Neural crest cell (in vitro differentiated cells): ENCODE results near the gene CDYL. TPM values are rescaled to one million over a fixed set of nuclear protein-coding genes. Genes with fewer than 3 reads are reported as not detected.

Experiments used
- DNase-seq: peaks from one replicate; pipeline ENCODE4 v3.0.0; 2021; ENCODE audit warnings: low read depth, mixed read lengths, low spot score
- H3K27ac Mint-ChIP-seq: one replicate; pipeline ENCODE4 v1.8.0; 2021; ENCODE audit warnings: mild to moderate bottlenecking, mixed read lengths; ENCODE audit not compliant: unreplicated experiment
- H3K27me3 Mint-ChIP-seq: 2 replicates; pipeline ENCODE4 v1.8.0; 2021; ENCODE audit warnings: low read depth, mild to moderate bottlenecking, mixed read lengths
- H3K36me3 Mint-ChIP-seq: 2 replicates; pipeline ENCODE4 v1.8.0; 2021; ENCODE audit warnings: low read depth, mild to moderate bottlenecking, mixed read lengths
- H3K4me1 Mint-ChIP-seq: 2 replicates; pipeline ENCODE4 v1.8.0; 2021; ENCODE audit warnings: mixed read lengths
- H3K4me3 Mint-ChIP-seq: one replicate; pipeline ENCODE4 v1.8.0; 2021; ENCODE audit warnings: mild to moderate bottlenecking, mixed read lengths
- H3K9me3 Mint-ChIP-seq: 2 replicates; pipeline ENCODE4 v1.8.0; 2021; ENCODE audit warnings: mixed read lengths
- total RNA-seq: library from RNA; stranded (reverse); gene quantifications from 2 replicates; pipeline ENCODE4 v1.2.1, GENCODE V29; 2021
- TF ChIP-seq, protein P1 (sequence below): fragments of 200-600 bp; sonication (generic); conservative IDR thresholded peaks from 2 replicates; pipeline ENCODE4 v1.5.0; 2021; ENCODE audit warnings: antibody characterized with exemption, mild to moderate bottlenecking

The CDYL gene
- total RNA-seq, 1 donor from 2014 or later = 54.2 TPM

DNA sequence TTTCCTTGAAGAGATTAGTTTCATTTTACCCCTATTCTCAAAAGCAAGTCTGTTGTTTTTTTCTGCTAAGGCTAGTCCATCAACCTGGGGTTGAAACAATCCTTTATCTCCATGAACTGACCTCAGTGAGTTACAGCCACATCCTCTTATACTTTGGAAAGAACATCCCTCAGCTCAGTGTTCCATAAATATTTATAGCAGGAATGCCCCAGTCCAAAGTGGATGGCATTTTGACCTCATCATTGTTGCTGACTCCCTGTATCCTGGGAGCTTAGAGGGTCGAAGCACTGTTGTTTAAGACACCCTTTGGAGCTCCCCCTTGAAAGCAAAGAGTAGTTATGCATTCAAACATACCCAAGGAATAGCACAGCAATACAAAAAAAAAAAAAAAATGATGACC, 16.2 kb upstream of the CDYL start:
- DNase-seq = no peak
- Mint-ChIP-seq H3K4me1 (peaks cover 13% of the 10 kb centered on the region), H3K36me3 (peaks cover 3% of the 10 kb centered on the region), H3K27me3 (no peaks in the 10 kb centered on the region), H3K4me3 (no peak overlapping the region), H3K9me3 (peaks cover 24% of the 10 kb centered on the region), H3K27ac (peak overlapping the region; percentile 20)
- TF ChIP-seq, protein P1, sequence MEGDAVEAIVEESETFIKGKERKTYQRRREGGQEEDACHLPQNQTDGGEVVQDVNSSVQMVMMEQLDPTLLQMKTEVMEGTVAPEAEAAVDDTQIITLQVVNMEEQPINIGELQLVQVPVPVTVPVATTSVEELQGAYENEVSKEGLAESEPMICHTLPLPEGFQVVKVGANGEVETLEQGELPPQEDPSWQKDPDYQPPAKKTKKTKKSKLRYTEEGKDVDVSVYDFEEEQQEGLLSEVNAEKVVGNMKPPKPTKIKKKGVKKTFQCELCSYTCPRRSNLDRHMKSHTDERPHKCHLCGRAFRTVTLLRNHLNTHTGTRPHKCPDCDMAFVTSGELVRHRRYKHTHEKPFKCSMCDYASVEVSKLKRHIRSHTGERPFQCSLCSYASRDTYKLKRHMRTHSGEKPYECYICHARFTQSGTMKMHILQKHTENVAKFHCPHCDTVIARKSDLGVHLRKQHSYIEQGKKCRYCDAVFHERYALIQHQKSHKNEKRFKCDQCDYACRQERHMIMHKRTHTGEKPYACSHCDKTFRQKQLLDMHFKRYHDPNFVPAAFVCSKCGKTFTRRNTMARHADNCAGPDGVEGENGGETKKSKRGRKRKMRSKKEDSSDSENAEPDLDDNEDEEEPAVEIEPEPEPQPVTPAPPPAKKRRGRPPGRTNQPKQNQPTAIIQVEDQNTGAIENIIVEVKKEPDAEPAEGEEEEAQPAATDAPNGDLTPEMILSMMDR = no peak

DNA sequence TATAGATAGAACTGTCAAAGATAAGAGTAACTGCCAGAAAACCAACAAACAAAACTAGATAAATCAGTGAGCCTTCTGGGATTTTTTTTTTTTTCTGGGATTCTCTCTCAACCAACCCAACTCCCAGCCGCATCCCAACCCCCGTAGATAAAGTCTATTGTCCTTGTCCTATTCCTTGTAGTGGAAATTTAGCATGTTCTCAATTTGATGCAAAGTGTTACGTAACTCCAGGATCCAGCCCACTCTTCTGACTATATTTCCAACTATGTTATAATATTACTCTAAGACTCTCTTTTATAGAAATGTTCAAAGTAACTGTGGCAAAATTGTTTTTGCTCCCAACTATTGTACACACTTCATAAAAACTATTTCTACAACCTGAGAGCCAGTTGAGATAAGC, 15.4 kb upstream of the CDYL start:
- H3K27me3 Mint-ChIP-seq = no peaks in the 10 kb centered on the region
- peaks cover 3% of the 10 kb centered on the region for H3K36me3 Mint-ChIP-seq
- no peak for DNase-seq
- peaks cover 13% of the 10 kb centered on the region for H3K4me1 Mint-ChIP-seq
- TF ChIP-seq, protein P1 = no peak
- no peak overlapping the region for H3K27ac Mint-ChIP-seq
- H3K9me3 Mint-ChIP-seq = peaks cover 24% of the 10 kb centered on the region
- no peak overlapping the region for H3K4me3 Mint-ChIP-seq

DNA sequence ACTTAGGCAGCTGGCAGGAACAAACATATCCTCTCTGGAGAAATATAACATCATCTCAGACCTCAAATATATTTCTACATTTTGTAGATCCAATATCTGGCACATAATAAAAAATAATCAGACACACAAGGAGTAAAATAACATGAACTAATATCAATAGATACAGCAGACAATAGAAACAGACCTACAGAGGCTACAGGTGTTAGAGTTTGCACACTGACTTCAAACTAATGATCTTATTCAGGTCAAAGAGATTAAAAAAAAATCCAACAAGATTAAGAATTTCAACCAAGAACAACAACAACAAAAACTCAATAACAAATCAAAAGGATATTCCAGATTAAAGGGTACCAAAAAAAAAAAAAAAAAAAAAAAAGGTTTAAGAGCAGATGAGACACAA, 13.9 kb upstream of the CDYL start:
- H3K4me1 Mint-ChIP-seq = peaks cover 13% of the 10 kb centered on the region
- peaks cover 3% of the 10 kb centered on the region for H3K36me3 Mint-ChIP-seq
- TF ChIP-seq, protein P1 = no peak
- H3K9me3 Mint-ChIP-seq = peaks cover 20% of the 10 kb centered on the region
- no peak overlapping the region for H3K27ac Mint-ChIP-seq
- DNase-seq = no peak
- H3K27me3 Mint-ChIP-seq = no peaks in the 10 kb centered on the region
- no peak overlapping the region for H3K4me3 Mint-ChIP-seq

DNA sequence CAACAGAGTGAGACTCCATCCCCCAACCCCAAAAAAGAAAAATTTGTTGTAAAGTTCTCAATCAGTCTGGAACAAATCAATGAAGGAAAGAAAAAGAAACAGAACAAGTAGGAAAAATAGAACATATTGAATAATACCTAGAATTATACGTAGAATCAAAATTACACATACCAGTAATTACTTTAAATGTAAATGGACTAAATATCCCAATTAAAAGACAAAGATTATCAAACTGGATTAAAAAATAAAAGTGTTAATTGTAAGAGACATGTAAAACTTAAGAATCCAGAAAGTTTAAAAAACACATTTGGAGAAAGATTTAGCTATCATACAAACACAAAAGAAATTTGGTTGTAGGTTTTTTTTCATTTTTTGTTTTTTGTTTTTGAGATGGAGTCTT, 12.3 kb upstream of the CDYL start:
- Mint-ChIP-seq H3K36me3 (peaks cover 3% of the 10 kb centered on the region), H3K9me3 (peaks cover 20% of the 10 kb centered on the region), H3K27me3 (no peaks in the 10 kb centered on the region), H3K4me1 (peaks cover 13% of the 10 kb centered on the region), H3K4me3 (no peak overlapping the region), H3K27ac (no peak overlapping the region)
- TF ChIP-seq, protein P1 = no peak
- DNase-seq = no peak

DNA sequence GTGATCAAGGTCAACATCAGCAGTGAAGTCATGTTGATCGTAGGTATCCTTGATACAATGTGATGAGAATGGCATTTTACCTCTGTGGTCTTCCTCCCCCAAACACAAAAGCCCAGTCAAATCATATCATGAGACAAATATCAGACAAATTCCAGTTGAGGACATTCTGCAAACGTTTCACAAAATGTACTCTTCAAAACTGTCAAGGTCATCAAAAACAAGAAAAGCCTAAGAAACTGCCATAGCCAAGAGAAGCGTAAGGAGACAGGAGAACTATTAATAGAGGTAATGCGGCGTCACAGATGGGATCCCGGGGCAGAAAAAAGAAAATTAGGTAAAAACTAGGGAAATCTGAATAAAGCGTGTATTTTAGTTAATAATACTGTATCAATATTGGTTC, 7.4 kb upstream of the CDYL start:
- no peaks in the 10 kb centered on the region for H3K36me3 Mint-ChIP-seq
- H3K27me3 Mint-ChIP-seq = peaks cover 23% of the 10 kb centered on the region
- peaks cover 6% of the 10 kb centered on the region for H3K9me3 Mint-ChIP-seq
- H3K27ac Mint-ChIP-seq = no peak overlapping the region
- TF ChIP-seq, protein P1 = no peak
- H3K4me3 Mint-ChIP-seq = no peak overlapping the region
- H3K4me1 Mint-ChIP-seq = no peaks in the 10 kb centered on the region
- no peak for DNase-seq

DNA sequence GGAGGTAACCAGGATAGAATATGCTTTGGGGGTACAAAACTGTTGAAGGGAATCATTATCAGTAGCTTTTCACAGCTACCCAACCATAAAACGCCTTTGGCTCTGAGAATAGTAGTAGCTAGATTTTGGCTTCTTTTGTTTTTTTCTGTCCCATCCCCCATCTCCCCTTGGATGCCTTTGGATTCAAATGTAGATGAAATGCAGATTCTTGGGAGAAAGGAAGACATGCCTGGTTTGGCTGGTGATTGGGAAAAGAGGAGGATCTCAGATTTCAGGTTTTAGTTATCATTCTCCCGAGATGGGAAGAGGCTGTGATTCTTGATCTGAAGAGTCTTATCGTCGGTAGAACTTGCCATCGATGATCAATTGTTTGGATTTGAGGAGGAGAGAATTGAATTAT, 3.5 kb upstream of the CDYL start:
- TF ChIP-seq, protein P1 = no peak
- H3K27me3 Mint-ChIP-seq = peaks cover 39% of the 10 kb centered on the region
- H3K4me1 Mint-ChIP-seq = peaks cover 16% of the 10 kb centered on the region
- DNase-seq = no peak
- H3K36me3 Mint-ChIP-seq = peaks cover 5% of the 10 kb centered on the region
- peak overlapping the region; percentile 2 for H3K4me3 Mint-ChIP-seq
- H3K9me3 Mint-ChIP-seq = peaks cover 7% of the 10 kb centered on the region
- H3K27ac Mint-ChIP-seq = no peak overlapping the region
